ENCODE data around the gene PAH. TPM values are rescaled to one million over a fixed set of nuclear protein-coding genes. Genes with fewer than 3 reads are reported as not detected.

The PAH gene
- total and polyA plus RNA-seq, 3 donors from 2014 or later: 9.3 to 23.2 (median 18.4) TPM

GRCh38 chr12:102946042-102946441, 29.0 kb upstream of the PAH start:
- H3K9me3 ChIP-seq: no peaks in the 10 kb centered on the region
- 64 to 73% methylated on average over 2 of the region's 2 CpGs for WGBS, 2 donors
- no peak overlapping the region for H3K27ac ChIP-seq
- H3K36me3 ChIP-seq (ENCODE audit: low read depth, missing control alignments): no peaks in the 10 kb centered on the region
- intact Hi-C loops (cut with DNase I; ENCODE audit: low total_unique reads): loop anchor here (5.0 kb wide), 1 partner anchor 601 kb away; no protein-coding TSS in a partner anchor
- H3K27me3 ChIP-seq: no peaks in the 10 kb centered on the region
- TF ChIP-seq CTCF (IDR thresholded peaks at IDR 0.05) (no peak), POLR2A (IDR thresholded peaks at IDR 0.05) (no peak)
- no peak overlapping the region for H3K4me3 ChIP-seq
- no peaks in the 10 kb centered on the region for H3K4me1 ChIP-seq
- DNase-seq: no peak

- intact Hi-C loops (cut with DNase I; ENCODE audit: low total_unique reads): no loop called here
- 84 to 100% methylated on average over 2 of the region's 2 CpGs for WGBS, 2 donors
Observed at GRCh38 chr12:102939670-102940222, 22.7 kb upstream of the PAH start.

GRCh38 chr12:102939059-102939458, 22.0 kb upstream of the PAH start:
- TF ChIP-seq POLR2A (IDR thresholded peaks at IDR 0.05) (no peak), CTCF (IDR thresholded peaks at IDR 0.05) (no peak)
- Histone ChIP-seq H3K9me3 (no peaks in the 10 kb centered on the region), H3K36me3 (ENCODE audit: low read depth, missing control alignments) (no peaks in the 10 kb centered on the region), H3K4me1 (no peaks in the 10 kb centered on the region), H3K27ac (no peak overlapping the region), H3K27me3 (no peaks in the 10 kb centered on the region), H3K4me3 (no peak overlapping the region)
- no peak for DNase-seq
- WGBS, 2 donors: 65 to 76% methylated on average over 2 of the region's 2 CpGs
- intact Hi-C loops (cut with DNase I; ENCODE audit: low total_unique reads): no loop called here

More at GRCh38 chr12:102939670-102940222, 22.7 kb upstream of the PAH start:
- TF ChIP-seq POLR2A (IDR thresholded peaks at IDR 0.05) (no peak), CTCF (IDR thresholded peaks at IDR 0.05) (no peak)
- Histone ChIP-seq H3K4me3 (no peak overlapping the region), H3K4me1 (no peaks in the 10 kb centered on the region), H3K9me3 (no peaks in the 10 kb centered on the region), H3K36me3 (ENCODE audit: low read depth, missing control alignments) (no peaks in the 10 kb centered on the region), H3K27me3 (no peaks in the 10 kb centered on the region), H3K27ac (no peak overlapping the region)
- no peak for DNase-seq

- intact Hi-C loops (cut with DNase I; ENCODE audit: low total_unique reads): no loop called here
- H3K4me3 ChIP-seq: no peak overlapping the region
- H3K9me3 ChIP-seq: no peaks in the 10 kb centered on the region
- H3K27me3 ChIP-seq: no peaks in the 10 kb centered on the region
- H3K4me1 ChIP-seq: no peaks in the 10 kb centered on the region
- DNase-seq: no peak
- H3K27ac ChIP-seq: no peak overlapping the region
- WGBS, 2 donors: 59 to 71% methylated on average over 1 of the region's 1 CpG
- no peaks in the 10 kb centered on the region for H3K36me3 ChIP-seq (ENCODE audit: low read depth, missing control alignments)
- TF ChIP-seq CTCF (IDR thresholded peaks at IDR 0.05): no peak
- TF ChIP-seq POLR2A (IDR thresholded peaks at IDR 0.05): no peak
Observed at GRCh38 chr12:102933168-102933567, 16.1 kb upstream of the PAH start.

GRCh38 chr12:102927220-102927619, 10.2 kb upstream of the PAH start:
- Histone ChIP-seq H3K4me3 (no peak overlapping the region), H3K36me3 (ENCODE audit: low read depth, missing control alignments) (no peaks in the 10 kb centered on the region), H3K4me1 (no peaks in the 10 kb centered on the region), H3K9me3 (no peaks in the 10 kb centered on the region), H3K27me3 (no peaks in the 10 kb centered on the region), H3K27ac (no peak overlapping the region)
- intact Hi-C loops (cut with DNase I; ENCODE audit: low total_unique reads): no loop called here
- TF ChIP-seq CTCF (IDR thresholded peaks at IDR 0.05): no peak
- TF ChIP-seq POLR2A (IDR thresholded peaks at IDR 0.05): no peak
- DNase-seq: no peak
